GM10266 (cell line): ENCODE data around the gene KLC3.

Experiments
- DNase-seq: peaks from one replicate; pipeline ENCODE4 v3.0.0; 2012; ENCODE audit errors: extremely low spot score
- CTCF ChIP-seq: IDR thresholded peaks from 2 replicates; pipeline ENCODE4 v1.5.1; 2012; ENCODE audit warnings: mild to moderate bottlenecking, low read depth; ENCODE audit not compliant: control insufficient read depth, insufficient read depth; ENCODE audit errors: missing control alignments

KLC3 gene

GRCh38 chr19:45298264-45298663, 42.3 kb upstream of the KLC3 start:
- DNase-seq = no peak
- no peak for TF ChIP-seq CTCF

DNA sequence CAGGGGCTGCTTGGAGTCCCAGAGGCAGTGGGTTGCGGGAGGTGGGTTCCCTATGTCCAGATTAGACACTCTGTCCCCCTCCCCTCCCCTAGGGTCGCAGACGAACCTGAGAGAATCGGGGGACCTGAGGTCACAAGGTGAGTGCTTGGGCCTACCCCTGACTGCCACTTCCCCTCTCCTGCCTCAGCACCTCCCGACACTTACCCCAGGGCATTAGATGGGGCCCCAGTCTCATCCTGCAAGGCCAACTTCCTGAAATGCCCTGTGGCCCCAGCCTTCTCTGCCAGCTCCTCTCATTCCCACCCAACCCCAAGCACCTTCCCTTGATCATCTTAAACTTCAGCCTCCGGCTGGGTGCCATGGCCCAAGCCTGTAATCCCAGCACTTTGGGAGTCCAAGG, 40.8 kb upstream of the KLC3 start:
- TF ChIP-seq CTCF = no peak
- DNase-seq = no peak

GRCh38 chr19:45302416-45302815, 38.1 kb upstream of the KLC3 start:
- DNase-seq = no peak
- TF ChIP-seq CTCF = no peak

GRCh38 chr19:45303269-45304060, 37.1 kb upstream of the KLC3 start:
- no peak for TF ChIP-seq CTCF
- no peak for DNase-seq

DNA sequence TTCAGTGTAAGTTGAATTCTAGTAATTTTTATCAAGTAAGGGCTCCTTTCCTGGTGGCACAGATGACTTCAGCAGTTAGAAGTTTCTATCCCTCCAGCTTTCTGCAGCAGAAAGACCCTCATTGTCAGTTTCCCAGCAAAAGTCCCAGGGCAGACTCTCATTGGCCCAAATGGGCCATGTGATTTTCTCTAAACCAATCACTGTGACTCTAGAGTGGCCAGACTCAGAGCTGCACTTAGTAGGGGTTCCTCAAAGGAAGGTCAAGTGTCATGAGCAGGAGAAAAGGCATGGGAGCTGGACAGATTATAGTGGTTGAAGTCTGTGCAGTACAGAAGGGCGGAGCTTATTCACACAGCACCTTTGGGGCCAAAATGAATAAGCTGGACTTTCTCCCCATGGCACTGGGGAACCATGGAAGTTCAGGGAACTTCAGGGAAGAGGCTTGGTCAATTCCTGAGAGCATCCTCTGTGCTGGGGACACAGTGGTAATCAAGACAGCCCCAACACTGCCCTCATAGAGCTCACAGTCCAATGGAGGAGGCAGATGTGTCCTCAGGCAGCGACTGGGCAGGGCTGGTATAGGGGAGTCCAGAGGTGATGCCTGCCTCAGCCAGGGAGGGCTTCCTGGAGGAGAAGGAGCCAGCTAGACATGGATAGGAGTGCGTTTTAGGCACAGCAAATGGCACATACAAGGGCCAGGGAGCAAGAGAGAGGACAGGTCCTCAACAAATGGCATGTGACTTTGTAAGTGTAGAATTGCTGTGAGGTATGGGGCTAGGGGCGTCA, 36.2 kb upstream of the KLC3 start:
- no peak for DNase-seq
- no peak for TF ChIP-seq CTCF

- no peak for DNase-seq
- TF ChIP-seq CTCF = no peak
Observed at GRCh38 chr19:45305007-45305406, 35.5 kb upstream of the KLC3 start.

DNA sequence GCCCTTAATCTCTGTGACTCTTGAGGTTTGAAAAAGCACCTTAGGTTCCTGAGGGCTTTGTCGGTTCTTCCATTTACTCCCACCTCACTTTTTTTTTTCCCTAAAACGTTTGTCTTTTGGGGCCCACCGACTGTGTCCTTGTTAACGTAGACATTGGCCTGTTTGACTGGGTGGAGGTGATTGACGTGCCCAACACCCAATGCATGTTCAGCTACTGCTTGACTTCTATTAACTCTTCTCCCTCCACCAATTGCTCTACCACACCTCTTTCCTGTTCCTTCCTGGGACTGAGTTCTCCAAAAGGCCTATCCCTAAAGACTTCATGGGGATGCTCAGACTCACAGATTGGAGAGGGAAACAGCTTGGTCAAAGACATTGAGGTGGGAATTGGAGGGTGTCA, 35.1 kb upstream of the KLC3 start:
- no peak for TF ChIP-seq CTCF
- DNase-seq = no peak
